HG02763 (cell line): ENCODE data around the gene WNT7B.

Source experiments
- ATAC-seq: cut with Tn5 transposase; IDR thresholded peaks from one replicate; pipeline ENCODE4 v1.9.1; 2021; ENCODE audit warnings: mild to moderate bottlenecking, moderate library complexity; ENCODE audit not compliant: unreplicated experiment

The WNT7B gene

DNA sequence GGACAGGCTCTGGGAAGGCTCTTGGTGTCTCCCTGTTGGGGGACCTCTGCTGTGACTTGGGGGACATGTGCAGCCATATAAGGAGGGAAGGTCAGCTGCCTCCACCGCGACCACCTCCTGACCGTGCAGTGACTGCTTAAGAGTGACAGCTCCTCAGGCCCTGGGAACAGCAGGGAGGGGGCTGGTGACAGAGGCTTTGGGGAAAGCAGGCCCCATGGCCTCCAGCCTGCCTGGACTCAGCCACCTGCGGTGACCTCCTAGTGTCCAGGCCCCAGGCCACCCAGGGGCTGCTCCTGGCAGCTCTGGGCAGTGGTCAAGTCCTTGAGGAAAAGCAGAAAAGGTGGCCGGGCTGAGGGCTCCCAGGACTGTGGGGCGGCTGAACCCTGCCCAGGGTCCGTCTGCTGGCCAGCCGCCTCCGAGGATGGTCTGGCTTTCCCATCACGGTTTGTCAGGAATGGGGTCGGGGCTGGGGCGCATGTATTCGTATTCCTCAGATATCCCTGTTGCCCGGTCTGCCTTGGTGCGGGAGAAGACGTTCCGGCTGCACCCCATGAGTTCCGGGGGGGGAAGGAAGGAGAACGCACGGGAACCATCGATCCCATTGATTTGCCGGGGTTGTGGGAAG is 96.8 kb downstream of the WNT7B start:
- ATAC-seq = no peak

DNA sequence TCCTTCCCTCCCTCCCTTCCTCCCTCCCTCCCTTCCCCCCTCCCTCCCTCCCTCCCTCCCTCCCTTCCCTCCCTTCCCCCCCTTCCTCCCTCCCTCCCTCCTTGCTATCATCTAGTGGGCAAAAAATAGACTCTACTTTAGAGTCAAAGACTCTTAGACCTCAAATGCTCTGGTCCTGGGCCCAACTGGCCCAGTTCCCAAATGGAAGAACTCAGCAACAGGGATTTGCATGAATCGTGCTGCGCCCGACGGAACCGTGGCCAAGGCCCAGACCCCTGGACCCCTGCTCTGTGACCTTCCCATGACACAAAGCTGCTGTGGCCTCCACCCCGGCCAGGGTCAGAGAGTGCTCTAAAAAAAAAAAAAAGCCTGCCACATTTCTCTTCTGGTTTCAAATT is 97.4 kb downstream of the WNT7B start:
- ATAC-seq = no peak

DNA sequence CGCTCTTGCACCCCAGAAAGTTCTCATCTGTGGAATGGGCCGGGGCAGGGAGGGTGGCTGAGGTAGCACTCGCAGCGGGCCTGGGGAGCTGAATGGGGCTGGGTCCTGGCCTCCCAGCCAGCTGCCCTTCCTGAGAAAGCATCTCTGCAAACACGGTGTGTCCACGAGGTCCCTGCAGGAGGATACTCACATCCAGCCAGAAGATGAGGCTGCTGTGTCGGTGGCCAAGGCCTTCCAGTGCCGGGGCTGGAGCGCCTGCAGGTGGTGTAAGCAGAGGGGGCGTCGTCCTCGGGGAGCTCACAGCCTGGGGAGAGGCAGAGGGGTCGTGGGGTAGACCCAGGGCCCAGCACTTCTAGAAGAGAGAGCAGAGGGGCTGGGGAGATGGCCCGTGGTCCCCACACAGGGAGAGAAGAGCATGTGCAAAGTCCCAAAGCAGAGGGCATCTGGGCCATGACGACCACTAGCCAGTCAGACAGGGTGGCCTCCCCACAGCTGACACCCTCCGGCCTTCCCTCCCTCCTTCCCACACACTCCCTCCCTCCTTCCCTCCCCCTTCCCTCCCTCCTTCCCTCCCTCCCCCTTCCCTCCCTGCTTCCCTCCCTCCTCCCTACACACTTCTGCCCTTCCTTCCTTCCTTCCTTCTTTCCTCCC is 97.9 kb downstream of the WNT7B start:
- no peak for ATAC-seq

DNA sequence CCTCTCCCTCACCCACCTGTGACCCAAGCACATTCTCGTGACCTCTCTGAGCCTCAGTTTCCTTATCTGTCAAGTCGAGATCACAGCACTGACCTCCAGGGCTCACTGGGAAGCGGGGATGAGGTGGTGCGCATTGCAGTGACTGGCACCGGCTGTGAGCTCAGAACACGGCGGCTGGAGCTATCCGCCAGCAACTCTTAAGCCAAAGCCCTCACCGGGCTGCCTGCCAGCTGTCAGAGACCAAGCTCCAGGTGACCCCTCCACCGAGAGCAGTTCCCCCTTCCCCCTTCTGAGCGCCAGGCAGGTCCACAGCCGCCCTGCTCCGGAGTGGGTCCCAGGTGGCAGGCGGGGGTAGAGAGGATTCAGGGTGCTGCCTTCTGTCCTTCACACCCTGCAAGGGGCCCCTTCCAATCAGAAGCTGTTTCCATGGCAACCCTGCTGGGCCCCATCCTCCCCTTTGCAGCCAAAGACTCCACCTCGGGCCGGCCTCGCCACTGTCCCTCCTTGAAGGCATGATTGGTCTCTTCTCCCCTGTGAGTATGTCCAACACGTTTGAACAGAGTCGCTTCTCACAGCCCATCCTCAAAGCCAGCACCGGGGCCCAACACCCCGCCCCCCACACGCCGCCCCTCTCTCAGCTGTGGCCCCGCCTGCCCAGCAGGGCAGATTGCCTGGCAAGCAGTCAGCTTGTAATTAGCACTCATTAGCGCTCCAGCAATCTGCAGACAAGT is 98.7 kb downstream of the WNT7B start:
- ATAC-seq = no peak

DNA sequence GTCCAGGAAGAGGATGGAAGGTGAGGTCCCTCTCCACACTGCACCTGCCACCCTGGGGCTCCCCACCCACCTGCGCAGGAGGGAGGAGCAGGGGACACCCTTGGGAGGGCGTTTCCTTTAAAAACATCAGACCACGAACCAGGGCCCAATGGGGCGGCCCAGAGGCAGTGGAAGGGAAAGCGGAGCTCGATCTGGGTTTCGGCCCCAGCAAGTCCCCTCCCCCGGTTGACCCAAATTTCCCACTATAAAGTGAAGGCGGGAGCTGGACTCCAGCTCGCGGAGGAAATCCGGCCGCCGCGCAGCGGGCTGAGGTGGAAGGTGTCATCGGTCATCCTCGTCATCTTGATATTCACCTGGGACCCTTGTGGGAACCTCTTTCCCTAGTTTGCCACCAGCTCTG is 99.3 kb downstream of the WNT7B start:
- no peak for ATAC-seq

- ATAC-seq = no peak
Measured at GRCh38 chr22:45877036-45877380, 100.0 kb downstream of the WNT7B start.

- no peak for ATAC-seq
Measured at GRCh38 chr22:45876136-45877035, 100.6 kb downstream of the WNT7B start.

GRCh38 chr22:45872659-45873263 is 104.2 kb downstream of the WNT7B start:
- no peak for ATAC-seq

DNA sequence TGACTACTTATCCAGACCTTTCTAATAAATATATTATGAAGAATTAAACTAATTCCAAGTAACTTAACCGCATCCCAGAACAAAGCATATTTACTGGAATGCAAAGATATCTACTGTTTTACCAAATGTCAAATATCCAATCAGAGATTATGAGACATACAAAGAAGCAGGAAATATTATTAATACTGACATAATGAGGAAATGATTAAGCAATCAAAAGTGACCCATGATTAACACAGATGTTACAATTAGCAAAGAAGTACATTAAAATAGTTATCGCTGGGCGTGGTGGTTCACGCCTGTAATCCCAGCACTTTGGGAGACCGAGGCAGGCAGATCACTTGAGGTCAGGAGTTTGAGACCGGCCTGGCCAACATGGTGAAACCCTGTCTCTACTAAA is 105.2 kb downstream of the WNT7B start:
- ATAC-seq = no peak
